NCI-H345 treated with DMSO at 0.1 percent for 48 hours (cell line): ENCODE measurements around the gene IRAK3.
"Not testable (repeated sequence)": the region's sequence is repeated elsewhere in the genome, so short reads cannot be mapped to it uniquely, and the experiment has no call there.

Experiments used
- DNase-seq: peaks from one replicate; lab custom pipeline; 2025; ENCODE audit not compliant: unreplicated experiment; lab: John Stamatoyannopoulos, UW

Gene IRAK3

GRCh38 chr12:66211573-66211972, 22.6 kb downstream of the IRAK3 start:
- not testable (repeated sequence) for DNase-seq

- DNase-seq: not testable (repeated sequence)
Observed at GRCh38 chr12:66213011-66213410, 24.0 kb downstream of the IRAK3 start.

- no peak for DNase-seq
Observed at GRCh38 chr12:66217342-66217917, 28.4 kb downstream of the IRAK3 start.

GRCh38 chr12:66228462-66228861, 39.4 kb downstream of the IRAK3 start:
- no peak for DNase-seq

- no peak for DNase-seq
Observed at GRCh38 chr12:66232263-66232662, 43.2 kb downstream of the IRAK3 start.

GRCh38 chr12:66234037-66234693, 45.2 kb downstream of the IRAK3 start:
- DNase-seq: not testable (repeated sequence)

GRCh38 chr12:66234773-66235625, 46.0 kb downstream of the IRAK3 start:
- not testable (repeated sequence) for DNase-seq

- no peak for DNase-seq
Observed at GRCh38 chr12:66235626-66236281, 46.7 kb downstream of the IRAK3 start.

- DNase-seq: not testable (repeated sequence)
Observed at GRCh38 chr12:66236282-66236675, 47.3 kb downstream of the IRAK3 start.

- DNase-seq: no peak
Observed at GRCh38 chr12:66236969-66237368, 48.0 kb downstream of the IRAK3 start.

- DNase-seq: peak; percentile 7
Observed at GRCh38 chr12:66237505-66238175, 48.6 kb downstream of the IRAK3 start.

GRCh38 chr12:66239295-66239694, 50.3 kb downstream of the IRAK3 start:
- no peak for DNase-seq

- DNase-seq: no peak
Observed at GRCh38 chr12:66240096-66240820, 51.2 kb downstream of the IRAK3 start.

- DNase-seq: no peak
Observed at GRCh38 chr12:66241061-66242043, 52.3 kb downstream of the IRAK3 start.

GRCh38 chr12:66242311-66242710, 53.3 kb downstream of the IRAK3 start:
- no peak for DNase-seq

- no peak for DNase-seq
Observed at GRCh38 chr12:66243911-66244310, 54.9 kb downstream of the IRAK3 start.

GRCh38 chr12:66244446-66244845, 55.4 kb downstream of the IRAK3 start:
- no peak for DNase-seq

GRCh38 chr12:66247741-66248140, 58.7 kb downstream of the IRAK3 start:
- no peak for DNase-seq

- DNase-seq: no peak
Observed at GRCh38 chr12:66251049-66251448, 62.0 kb downstream of the IRAK3 start.
